WTC11 (cell line): ENCODE results near the gene ASIC5. TPM values are rescaled to one million over a fixed set of nuclear protein-coding genes. Genes with fewer than 3 reads are reported as not detected.
A peak's percentile ranks its signal among the peaks of the same experiment; 100 is the strongest.

Experiments
- ATAC-seq: fragments of 200-7000 bp; cut with Tn5 transposase; 2 replicates; pipeline ENCODE4 v1.10.0; 2021; ENCODE audit warnings: mild to moderate bottlenecking, moderate library complexity
- CTCF ChIA-PET: fragments of 300-600 bp; sonication (Branson Sonifier 250); formaldehyde crosslinking; loops from one replicate; lab custom pipeline; 2021; ENCODE audit warnings: antibody characterized with exemption; lab: Charles Lee
- POLR2A ChIA-PET: fragments of 350-600 bp; sonication (Branson Sonifier 250); formaldehyde crosslinking; loops from one replicate; lab custom pipeline; 2021; ENCODE audit warnings: antibody characterized with exemption; lab: Charles Lee
- DNase-seq: peaks from one replicate; pipeline ENCODE4 v3.0.0; 2021; ENCODE audit warnings: low spot score
- H3K27ac Mint-ChIP-seq: 2 replicates; pipeline ENCODE4 v1.8.0; 2021; ENCODE audit warnings: mixed read lengths
- H3K27me3 Mint-ChIP-seq: 2 replicates; pipeline ENCODE4 v1.8.0; 2021; ENCODE audit warnings: low read depth, mild to moderate bottlenecking, moderate library complexity, mixed read lengths
- H3K36me3 Mint-ChIP-seq: 2 replicates; pipeline ENCODE4 v1.8.0; 2021; ENCODE audit warnings: mixed read lengths
- H3K4me1 Mint-ChIP-seq: 2 replicates; pipeline ENCODE4 v1.8.0; 2022; ENCODE audit warnings: mixed read lengths
- H3K4me3 Mint-ChIP-seq: 2 replicates; pipeline ENCODE4 v1.8.0; 2021; ENCODE audit warnings: mild to moderate bottlenecking, moderate library complexity, mixed read lengths
- H3K9me3 Mint-ChIP-seq: 2 replicates; pipeline ENCODE4 v1.8.0; 2021; ENCODE audit warnings: mixed read lengths
- CREM ChIP-seq: sonication (generic); formaldehyde crosslinking; IDR thresholded peaks from 2 replicates; pipeline ENCODE4 v1.8.1; 2022; ENCODE audit warnings: mild to moderate bottlenecking, missing genetic modification reagents, moderate library complexity
- E2F1 ChIP-seq: sonication (generic); formaldehyde crosslinking; IDR thresholded peaks from 2 replicates; pipeline ENCODE4 v1.8.0; 2022; ENCODE audit warnings: mild to moderate bottlenecking, missing genetic modification reagents
- MXD4 ChIP-seq: fragments of 250-450 bp; sonication (Bioruptor Pico); IDR thresholded peaks from 2 replicates; pipeline ENCODE4 v1.8.0; 2021; ENCODE audit warnings: mild to moderate bottlenecking, moderate library complexity, borderline replicate concordance
- MYBL2 ChIP-seq: sonication (generic); formaldehyde crosslinking; IDR thresholded peaks from 2 replicates; pipeline ENCODE4 v1.8.1; 2023; ENCODE audit warnings: mild to moderate bottlenecking, moderate library complexity, missing genetic modification reagents
- RELA ChIP-seq: sonication (generic); formaldehyde crosslinking; IDR thresholded peaks from 2 replicates; pipeline ENCODE4 v1.8.1; 2022; ENCODE audit warnings: missing genetic modification reagents, mild to moderate bottlenecking, borderline replicate concordance
- SMAD3 ChIP-seq: sonication (generic); formaldehyde crosslinking; IDR thresholded peaks from 2 replicates; pipeline ENCODE4 v1.8.0; 2022; ENCODE audit warnings: missing genetic modification reagents, mild to moderate bottlenecking, borderline replicate concordance
- SMAD4 ChIP-seq: sonication (generic); formaldehyde crosslinking; IDR thresholded peaks from 2 replicates; pipeline ENCODE4 v1.8.0; 2022; ENCODE audit warnings: mild to moderate bottlenecking, missing genetic modification reagents
- SP1 ChIP-seq: sonication (generic); formaldehyde crosslinking; conservative IDR thresholded peaks from 2 replicates; pipeline ENCODE4 v1.8.1; 2022; ENCODE audit warnings: missing genetic modification reagents
- TP53 ChIP-seq: sonication (generic); formaldehyde crosslinking; IDR thresholded peaks from 2 replicates; pipeline ENCODE4 v1.8.1; 2023; ENCODE audit warnings: mild to moderate bottlenecking, missing genetic modification reagents
- ZMAT4 ChIP-seq: fragments of 250-450 bp; sonication (Bioruptor Pico); IDR thresholded peaks from 2 replicates; pipeline ENCODE4 v1.9.0; 2021; ENCODE audit warnings: mild to moderate bottlenecking
- ZNF121 ChIP-seq: sonication (generic); formaldehyde crosslinking; IDR thresholded peaks from 2 replicates; pipeline ENCODE4 v1.8.0; 2023; ENCODE audit warnings: missing genetic modification reagents
- ZNF219 ChIP-seq: sonication (generic); formaldehyde crosslinking; IDR thresholded peaks from 2 replicates; pipeline ENCODE4 v1.8.0; 2023; ENCODE audit warnings: missing genetic modification reagents, mild to moderate bottlenecking, borderline replicate concordance
- ZNF232 ChIP-seq: sonication (generic); formaldehyde crosslinking; IDR thresholded peaks from 2 replicates; pipeline ENCODE4 v1.8.0; 2022; ENCODE audit warnings: mild to moderate bottlenecking, missing genetic modification reagents
- ZNF263 ChIP-seq: sonication (generic); formaldehyde crosslinking; IDR thresholded peaks from 2 replicates; pipeline ENCODE4 v1.8.1; 2022; ENCODE audit warnings: low read depth, mild to moderate bottlenecking, moderate library complexity, missing genetic modification reagents
- ZNF416 ChIP-seq: fragments of 250-450 bp; sonication (Bioruptor Pico); IDR thresholded peaks from 2 replicates; pipeline ENCODE4 v1.9.0; 2021; ENCODE audit warnings: mild to moderate bottlenecking, inconsistent platforms
- total RNA-seq: library from RNA; stranded (reverse); gene quantifications from 3 replicates; pipeline ENCODE4 v1.2.3, GENCODE V29; 2021
- TF ChIP-seq, protein P1 (sequence below): sonication (generic); formaldehyde crosslinking; IDR thresholded peaks from 2 replicates; pipeline ENCODE4 v1.8.0; 2023; ENCODE audit warnings: mild to moderate bottlenecking, missing genetic modification reagents
- TF ChIP-seq, protein P2 (sequence below): fragments of 250-450 bp; sonication (Bioruptor Pico); IDR thresholded peaks from 2 replicates; pipeline ENCODE4 v1.8.0; 2021; ENCODE audit warnings: mild to moderate bottlenecking
- TF ChIP-seq, protein P3 (sequence below): sonication (generic); formaldehyde crosslinking; IDR thresholded peaks from 2 replicates; pipeline ENCODE4 v1.8.0; 2023; ENCODE audit warnings: missing genetic modification reagents, mild to moderate bottlenecking, borderline replicate concordance
- TF ChIP-seq, protein P4 (sequence below): sonication (generic); formaldehyde crosslinking; IDR thresholded peaks from 2 replicates; pipeline ENCODE4 v1.8.1; 2023; ENCODE audit warnings: mild to moderate bottlenecking, moderate library complexity, missing genetic modification reagents
- TF ChIP-seq, protein P5 (sequence below): sonication (generic); formaldehyde crosslinking; IDR thresholded peaks from 2 replicates; pipeline ENCODE4 v1.8.1; 2022; ENCODE audit warnings: mild to moderate bottlenecking, missing genetic modification reagents, moderate library complexity, borderline replicate concordance
- TF ChIP-seq, protein P6 (sequence below): sonication (generic); formaldehyde crosslinking; IDR thresholded peaks from 2 replicates; pipeline ENCODE4 v1.8.0; 2023; ENCODE audit warnings: missing genetic modification reagents

The ASIC5 gene
- total RNA-seq, 1 experiment from 2014 or later: not detected

DNA sequence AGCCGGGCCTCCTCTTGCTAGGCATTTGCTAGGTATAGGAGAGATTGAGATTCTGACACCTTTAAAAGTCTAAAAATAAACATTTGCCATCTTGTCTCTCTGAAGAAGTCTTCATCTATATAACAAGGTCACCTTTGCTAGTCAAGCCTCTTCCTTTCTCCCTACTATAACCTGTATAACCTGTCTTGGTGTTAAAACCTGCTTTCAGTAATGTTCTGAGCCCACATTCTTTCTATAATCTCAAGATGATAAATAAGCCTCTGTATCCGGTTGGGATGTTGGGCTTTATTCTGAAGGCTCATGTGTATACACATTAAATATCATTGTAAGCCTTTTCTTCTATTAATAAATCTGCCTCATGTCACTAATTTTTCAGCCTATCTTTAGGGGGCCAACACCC is 10.2 kb downstream of the ASIC5 start:
- peaks cover 15% of the 10 kb centered on the region for H3K9me3 Mint-ChIP-seq
- DNase-seq: no peak
- no peak overlapping the region for H3K27ac Mint-ChIP-seq
- H3K4me3 Mint-ChIP-seq: no peak overlapping the region
- peaks cover 10% of the 10 kb centered on the region for H3K4me1 Mint-ChIP-seq
- no peaks in the 10 kb centered on the region for H3K27me3 Mint-ChIP-seq
- TF ChIP-seq MYBL2 (CRISPR knock-in tag): no peak
- TF ChIP-seq ZNF263 (CRISPR knock-in tag): no peak
- no peak for TF ChIP-seq CREM (CRISPR knock-in tag)
- no peak for TF ChIP-seq ZNF121 (CRISPR knock-in tag)
- TF ChIP-seq, protein P1, sequence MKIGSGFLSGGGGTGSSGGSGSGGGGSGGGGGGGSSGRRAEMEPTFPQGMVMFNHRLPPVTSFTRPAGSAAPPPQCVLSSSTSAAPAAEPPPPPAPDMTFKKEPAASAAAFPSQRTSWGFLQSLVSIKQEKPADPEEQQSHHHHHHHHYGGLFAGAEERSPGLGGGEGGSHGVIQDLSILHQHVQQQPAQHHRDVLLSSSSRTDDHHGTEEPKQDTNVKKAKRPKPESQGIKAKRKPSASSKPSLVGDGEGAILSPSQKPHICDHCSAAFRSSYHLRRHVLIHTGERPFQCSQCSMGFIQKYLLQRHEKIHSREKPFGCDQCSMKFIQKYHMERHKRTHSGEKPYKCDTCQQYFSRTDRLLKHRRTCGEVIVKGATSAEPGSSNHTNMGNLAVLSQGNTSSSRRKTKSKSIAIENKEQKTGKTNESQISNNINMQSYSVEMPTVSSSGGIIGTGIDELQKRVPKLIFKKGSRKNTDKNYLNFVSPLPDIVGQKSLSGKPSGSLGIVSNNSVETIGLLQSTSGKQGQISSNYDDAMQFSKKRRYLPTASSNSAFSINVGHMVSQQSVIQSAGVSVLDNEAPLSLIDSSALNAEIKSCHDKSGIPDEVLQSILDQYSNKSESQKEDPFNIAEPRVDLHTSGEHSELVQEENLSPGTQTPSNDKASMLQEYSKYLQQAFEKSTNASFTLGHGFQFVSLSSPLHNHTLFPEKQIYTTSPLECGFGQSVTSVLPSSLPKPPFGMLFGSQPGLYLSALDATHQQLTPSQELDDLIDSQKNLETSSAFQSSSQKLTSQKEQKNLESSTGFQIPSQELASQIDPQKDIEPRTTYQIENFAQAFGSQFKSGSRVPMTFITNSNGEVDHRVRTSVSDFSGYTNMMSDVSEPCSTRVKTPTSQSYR (CRISPR knock-in tag): no peak
- TF ChIP-seq ZNF232: no peak
- TF ChIP-seq, protein P2, sequence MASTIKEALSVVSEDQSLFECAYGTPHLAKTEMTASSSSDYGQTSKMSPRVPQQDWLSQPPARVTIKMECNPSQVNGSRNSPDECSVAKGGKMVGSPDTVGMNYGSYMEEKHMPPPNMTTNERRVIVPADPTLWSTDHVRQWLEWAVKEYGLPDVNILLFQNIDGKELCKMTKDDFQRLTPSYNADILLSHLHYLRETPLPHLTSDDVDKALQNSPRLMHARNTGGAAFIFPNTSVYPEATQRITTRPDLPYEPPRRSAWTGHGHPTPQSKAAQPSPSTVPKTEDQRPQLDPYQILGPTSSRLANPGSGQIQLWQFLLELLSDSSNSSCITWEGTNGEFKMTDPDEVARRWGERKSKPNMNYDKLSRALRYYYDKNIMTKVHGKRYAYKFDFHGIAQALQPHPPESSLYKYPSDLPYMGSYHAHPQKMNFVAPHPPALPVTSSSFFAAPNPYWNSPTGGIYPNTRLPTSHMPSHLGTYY (CRISPR knock-in tag): no peak
- TF ChIP-seq, protein P3, sequence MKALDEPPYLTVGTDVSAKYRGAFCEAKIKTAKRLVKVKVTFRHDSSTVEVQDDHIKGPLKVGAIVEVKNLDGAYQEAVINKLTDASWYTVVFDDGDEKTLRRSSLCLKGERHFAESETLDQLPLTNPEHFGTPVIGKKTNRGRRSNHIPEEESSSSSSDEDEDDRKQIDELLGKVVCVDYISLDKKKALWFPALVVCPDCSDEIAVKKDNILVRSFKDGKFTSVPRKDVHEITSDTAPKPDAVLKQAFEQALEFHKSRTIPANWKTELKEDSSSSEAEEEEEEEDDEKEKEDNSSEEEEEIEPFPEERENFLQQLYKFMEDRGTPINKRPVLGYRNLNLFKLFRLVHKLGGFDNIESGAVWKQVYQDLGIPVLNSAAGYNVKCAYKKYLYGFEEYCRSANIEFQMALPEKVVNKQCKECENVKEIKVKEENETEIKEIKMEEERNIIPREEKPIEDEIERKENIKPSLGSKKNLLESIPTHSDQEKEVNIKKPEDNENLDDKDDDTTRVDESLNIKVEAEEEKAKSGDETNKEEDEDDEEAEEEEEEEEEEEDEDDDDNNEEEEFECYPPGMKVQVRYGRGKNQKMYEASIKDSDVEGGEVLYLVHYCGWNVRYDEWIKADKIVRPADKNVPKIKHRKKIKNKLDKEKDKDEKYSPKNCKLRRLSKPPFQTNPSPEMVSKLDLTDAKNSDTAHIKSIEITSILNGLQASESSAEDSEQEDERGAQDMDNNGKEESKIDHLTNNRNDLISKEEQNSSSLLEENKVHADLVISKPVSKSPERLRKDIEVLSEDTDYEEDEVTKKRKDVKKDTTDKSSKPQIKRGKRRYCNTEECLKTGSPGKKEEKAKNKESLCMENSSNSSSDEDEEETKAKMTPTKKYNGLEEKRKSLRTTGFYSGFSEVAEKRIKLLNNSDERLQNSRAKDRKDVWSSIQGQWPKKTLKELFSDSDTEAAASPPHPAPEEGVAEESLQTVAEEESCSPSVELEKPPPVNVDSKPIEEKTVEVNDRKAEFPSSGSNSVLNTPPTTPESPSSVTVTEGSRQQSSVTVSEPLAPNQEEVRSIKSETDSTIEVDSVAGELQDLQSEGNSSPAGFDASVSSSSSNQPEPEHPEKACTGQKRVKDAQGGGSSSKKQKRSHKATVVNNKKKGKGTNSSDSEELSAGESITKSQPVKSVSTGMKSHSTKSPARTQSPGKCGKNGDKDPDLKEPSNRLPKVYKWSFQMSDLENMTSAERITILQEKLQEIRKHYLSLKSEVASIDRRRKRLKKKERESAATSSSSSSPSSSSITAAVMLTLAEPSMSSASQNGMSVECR (CRISPR knock-in tag): no peak
- TF ChIP-seq, protein P4, sequence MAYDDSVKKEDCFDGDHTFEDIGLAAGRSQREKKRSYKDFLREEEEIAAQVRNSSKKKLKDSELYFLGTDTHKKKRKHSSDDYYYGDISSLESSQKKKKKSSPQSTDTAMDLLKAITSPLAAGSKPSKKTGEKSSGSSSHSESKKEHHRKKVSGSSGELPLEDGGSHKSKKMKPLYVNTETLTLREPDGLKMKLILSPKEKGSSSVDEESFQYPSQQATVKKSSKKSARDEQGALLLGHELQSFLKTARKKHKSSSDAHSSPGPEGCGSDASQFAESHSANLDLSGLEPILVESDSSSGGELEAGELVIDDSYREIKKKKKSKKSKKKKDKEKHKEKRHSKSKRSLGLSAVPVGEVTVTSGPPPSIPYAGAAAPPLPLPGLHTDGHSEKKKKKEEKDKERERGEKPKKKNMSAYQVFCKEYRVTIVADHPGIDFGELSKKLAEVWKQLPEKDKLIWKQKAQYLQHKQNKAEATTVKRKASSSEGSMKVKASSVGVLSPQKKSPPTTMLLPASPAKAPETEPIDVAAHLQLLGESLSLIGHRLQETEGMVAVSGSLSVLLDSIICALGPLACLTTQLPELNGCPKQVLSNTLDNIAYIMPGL: no peak
- no peak for TF ChIP-seq RELA (CRISPR knock-in tag)
- TF ChIP-seq, all 79 proteins: peak for 0
- ChIA-PET CTCF (no interaction called here), POLR2A (no interaction called here)
- H3K36me3 Mint-ChIP-seq: 0 out of 2 replicates have a peak, but pooled peaks cover 4% of the 10 kb centered on the region
- ATAC-seq: no peak

DNA sequence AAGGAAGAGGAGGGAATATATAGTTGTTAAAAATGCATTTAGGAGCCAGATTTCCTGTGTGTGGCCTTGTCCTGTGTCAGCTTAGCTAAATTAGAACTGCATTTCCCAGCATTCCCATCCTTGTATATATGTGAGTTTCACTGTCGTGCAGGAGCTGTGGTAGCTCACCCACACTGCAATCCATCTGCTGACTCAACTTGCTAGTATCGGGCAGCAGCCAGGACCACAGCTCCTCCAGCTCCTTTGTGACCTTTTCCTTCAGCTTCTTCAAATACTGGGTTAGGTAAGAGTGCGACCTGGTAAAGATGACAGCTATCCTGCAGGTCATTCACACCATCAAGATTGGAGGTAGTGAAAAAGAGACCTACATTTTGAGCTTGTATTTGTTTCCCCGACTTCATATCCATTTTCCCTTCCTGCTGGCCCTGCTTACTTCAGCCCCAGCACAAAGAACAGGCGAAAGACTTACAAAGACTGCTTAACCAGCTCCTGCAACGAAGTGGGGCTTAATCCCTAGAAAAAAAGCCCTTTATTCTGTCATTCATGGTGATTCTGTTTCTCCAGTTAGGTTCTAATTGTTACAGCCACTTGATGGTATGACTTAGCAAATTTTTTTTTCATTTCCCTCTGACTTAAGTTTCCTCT is 11.4 kb downstream of the ASIC5 start:
- Mint-ChIP-seq H3K4me3 (no peak overlapping the region), H3K27me3 (no peaks in the 10 kb centered on the region), H3K27ac (no peak overlapping the region), H3K36me3 (peaks cover 13% of the 10 kb centered on the region), H3K4me1 (peaks cover 10% of the 10 kb centered on the region), H3K9me3 (peaks cover 25% of the 10 kb centered on the region)
- CTCF ChIA-PET: interaction anchor here (1.0 kb wide), 1 partner anchor 98 kb away, joined by 4 read pairs; no protein-coding TSS in a partner anchor
- POLR2A ChIA-PET: interaction anchor here (0.9 kb wide), 1 partner anchor 12 kb away, joined by 3 read pairs; no protein-coding TSS in a partner anchor
- ATAC-seq (peak; percentile 38), DNase-seq (no peak)
- TF ChIP-seq SMAD3 (CRISPR knock-in tag): no peak
- no peak for TF ChIP-seq MXD4 (CRISPR knock-in tag)
- TF ChIP-seq, protein P5, sequence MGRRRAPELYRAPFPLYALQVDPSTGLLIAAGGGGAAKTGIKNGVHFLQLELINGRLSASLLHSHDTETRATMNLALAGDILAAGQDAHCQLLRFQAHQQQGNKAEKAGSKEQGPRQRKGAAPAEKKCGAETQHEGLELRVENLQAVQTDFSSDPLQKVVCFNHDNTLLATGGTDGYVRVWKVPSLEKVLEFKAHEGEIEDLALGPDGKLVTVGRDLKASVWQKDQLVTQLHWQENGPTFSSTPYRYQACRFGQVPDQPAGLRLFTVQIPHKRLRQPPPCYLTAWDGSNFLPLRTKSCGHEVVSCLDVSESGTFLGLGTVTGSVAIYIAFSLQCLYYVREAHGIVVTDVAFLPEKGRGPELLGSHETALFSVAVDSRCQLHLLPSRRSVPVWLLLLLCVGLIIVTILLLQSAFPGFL: no peak
- no peak for TF ChIP-seq SP1 (CRISPR knock-in tag)
- no peak for TF ChIP-seq E2F1
- TF ChIP-seq ZMAT4: no peak
- TF ChIP-seq, protein P6, sequence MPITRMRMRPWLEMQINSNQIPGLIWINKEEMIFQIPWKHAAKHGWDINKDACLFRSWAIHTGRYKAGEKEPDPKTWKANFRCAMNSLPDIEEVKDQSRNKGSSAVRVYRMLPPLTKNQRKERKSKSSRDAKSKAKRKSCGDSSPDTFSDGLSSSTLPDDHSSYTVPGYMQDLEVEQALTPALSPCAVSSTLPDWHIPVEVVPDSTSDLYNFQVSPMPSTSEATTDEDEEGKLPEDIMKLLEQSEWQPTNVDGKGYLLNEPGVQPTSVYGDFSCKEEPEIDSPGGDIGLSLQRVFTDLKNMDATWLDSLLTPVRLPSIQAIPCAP: no peak
- TF ChIP-seq ZNF416 (CRISPR knock-in tag): no peak
- TF ChIP-seq SMAD4 (CRISPR knock-in tag): no peak
- TF ChIP-seq ZNF219 (CRISPR knock-in tag): no peak
- no peak for TF ChIP-seq TP53 (CRISPR knock-in tag)
- TF ChIP-seq CREM (CRISPR knock-in tag): no peak
